ENCODE results near the gene FAM107B.

- TF ChIP-seq, protein P1, sequence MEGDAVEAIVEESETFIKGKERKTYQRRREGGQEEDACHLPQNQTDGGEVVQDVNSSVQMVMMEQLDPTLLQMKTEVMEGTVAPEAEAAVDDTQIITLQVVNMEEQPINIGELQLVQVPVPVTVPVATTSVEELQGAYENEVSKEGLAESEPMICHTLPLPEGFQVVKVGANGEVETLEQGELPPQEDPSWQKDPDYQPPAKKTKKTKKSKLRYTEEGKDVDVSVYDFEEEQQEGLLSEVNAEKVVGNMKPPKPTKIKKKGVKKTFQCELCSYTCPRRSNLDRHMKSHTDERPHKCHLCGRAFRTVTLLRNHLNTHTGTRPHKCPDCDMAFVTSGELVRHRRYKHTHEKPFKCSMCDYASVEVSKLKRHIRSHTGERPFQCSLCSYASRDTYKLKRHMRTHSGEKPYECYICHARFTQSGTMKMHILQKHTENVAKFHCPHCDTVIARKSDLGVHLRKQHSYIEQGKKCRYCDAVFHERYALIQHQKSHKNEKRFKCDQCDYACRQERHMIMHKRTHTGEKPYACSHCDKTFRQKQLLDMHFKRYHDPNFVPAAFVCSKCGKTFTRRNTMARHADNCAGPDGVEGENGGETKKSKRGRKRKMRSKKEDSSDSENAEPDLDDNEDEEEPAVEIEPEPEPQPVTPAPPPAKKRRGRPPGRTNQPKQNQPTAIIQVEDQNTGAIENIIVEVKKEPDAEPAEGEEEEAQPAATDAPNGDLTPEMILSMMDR (conservative IDR thresholded peaks at IDR 0.05; ENCODE audit: low read depth, low read length): no peak
- no peak for TF ChIP-seq EZH2 (IDR thresholded peaks at IDR 0.05; ENCODE audit: borderline replicate concordance, low read depth, low read length, poor library complexity, severe bottlenecking)
These were observed 244.2 kb downstream of the FAM107B start for GRCh38 chr10:14530465-14530864.
